Endothelial cell of umbilical vein (primary cell): Measurements from ENCODE around the gene BCAS3. TPM values are rescaled to one million over a fixed set of nuclear protein-coding genes. Genes with fewer than 3 reads are reported as not detected.

Experiments
- BruUV-seq: library from RNA; stranded (reverse); fragments of 400-500 nt; replicated peaks from 2 replicates; lab custom pipeline; 2021; lab: Mats Ljungman, UMichigan
- CTCF ChIA-PET: fragments of 300-600, 350-600 bp; sonication (Branson Sonifier 250); formaldehyde crosslinking; loops from one replicate; lab custom pipeline; 2021; ENCODE audit warnings: antibody characterized with exemption, inconsistent platforms; lab: Charles Lee
- POLR2A ChIA-PET: fragments of 300-600, 350-600 bp; sonication (Branson Sonifier 250); formaldehyde crosslinking; loops from one replicate; lab custom pipeline; 2021; ENCODE audit warnings: antibody characterized with exemption, inconsistent platforms; lab: Charles Lee
- DNase-seq: peaks from one replicate; pipeline ENCODE4 v3.0.0-alpha.2; 2011; ENCODE audit warnings: low read depth, low spot score
- FAIRE-seq: peaks from 2 replicates; lab custom pipeline; 2011; peaks lifted over from hg19 to GRCh38; lab: Jason Lieb, UNC
- H2AFZ ChIP-seq: 2 replicates; pipeline ENCODE4 v1.6.0; 2012; ENCODE audit warnings: low read depth, low read length, control low read depth, inconsistent platforms
- H3K27ac ChIP-seq: 2 replicates; pipeline ENCODE4 v1.5.1; 2011; ENCODE audit warnings: low read depth, mild to moderate bottlenecking, control low read depth, low read length, moderate library complexity; ENCODE audit not compliant: insufficient read depth
- H3K27me3 ChIP-seq, 2 experiments: 2 replicates each; pipeline versions ENCODE4 v1.6.0 to v1.6.1; 2011; ENCODE audit warnings: low read length in 2 of 2, mixed read lengths in 1 of 2; ENCODE audit not compliant: control insufficient read depth in 2 of 2, insufficient read depth in 2 of 2
- H3K36me3 ChIP-seq, 2 experiments: 2 replicates in 1 of 2; 3 replicates in 1 of 2; pipeline ENCODE4 v1.5.1; 2011; ENCODE audit warnings: low read length in 2 of 2, mild to moderate bottlenecking in 1 of 2, moderate library complexity in 1 of 2; ENCODE audit not compliant: control insufficient read depth in 2 of 2, insufficient read depth in 2 of 2; ENCODE audit errors: extremely low read depth in 1 of 2
- H3K4me1 ChIP-seq: 3 replicates; pipeline ENCODE4 v1.5.1; 2011; ENCODE audit warnings: mild to moderate bottlenecking, low read length; ENCODE audit not compliant: control insufficient read depth, insufficient read depth; ENCODE audit errors: extremely low read depth
- H3K4me2 ChIP-seq: 2 replicates; pipeline ENCODE4 v1.6.1; 2011; ENCODE audit warnings: low read length, control low read depth, mixed read lengths; ENCODE audit not compliant: insufficient read depth
- H3K4me3 ChIP-seq, 3 experiments: fragments of 200-600 bp in 1 of 3; sonication (generic), shearing (Covaris generic) in 1 of 3; replicated peaks in 1 of 3; 2 replicates each; pipeline ENCODE4 v1.5.1; 2011 to 2016; ENCODE audit warnings: control low read depth in 3 of 3, low read length in 3 of 3, mild to moderate bottlenecking in 2 of 3, inconsistent platforms in 1 of 3, low read depth in 1 of 3, moderate library complexity in 1 of 3; ENCODE audit not compliant: insufficient read depth in 1 of 3
- H3K79me2 ChIP-seq: 2 replicates; pipeline ENCODE4 v1.6.0; 2012; ENCODE audit warnings: low read length, inconsistent platforms; ENCODE audit not compliant: control insufficient read depth, insufficient read depth
- H3K9ac ChIP-seq: replicated peaks from 2 replicates; pipeline ENCODE3; 2011; ENCODE audit warnings: low read length, control low read depth; ENCODE audit not compliant: insufficient read depth; ENCODE audit errors: extremely low read depth
- H3K9me1 ChIP-seq: replicated peaks from 3 replicates; pipeline ENCODE4 v1.6.0; 2011; ENCODE audit warnings: mild to moderate bottlenecking, low read length; ENCODE audit not compliant: control insufficient read depth, insufficient read depth; ENCODE audit errors: extremely low read depth
- H3K9me3 ChIP-seq: replicated peaks from 2 replicates; pipeline ENCODE4 v1.5.1; 2012; ENCODE audit warnings: low read length, inconsistent platforms; ENCODE audit not compliant: control insufficient read depth, insufficient read depth
- H4K20me1 ChIP-seq: replicated peaks from 2 replicates; pipeline ENCODE3; 2011; ENCODE audit warnings: mild to moderate bottlenecking, low read length; ENCODE audit not compliant: control insufficient read depth, insufficient read depth; ENCODE audit errors: extremely low read depth
- EZH2 ChIP-seq: IDR thresholded peaks from 2 replicates; pipeline ENCODE4 v1.6.1; 2012; ENCODE audit warnings: borderline replicate concordance, low read depth, mild to moderate bottlenecking, moderate library complexity, low read length, inconsistent platforms; ENCODE audit not compliant: severe bottlenecking
- FOS ChIP-seq: IDR thresholded peaks from 2 replicates; pipeline ENCODE4 v1.6.1; 2011; ENCODE audit warnings: mild to moderate bottlenecking, low read length, moderate library complexity, borderline replicate concordance; ENCODE audit not compliant: insufficient read depth
- GATA2 ChIP-seq: IDR thresholded peaks from 2 replicates; pipeline ENCODE4 v1.7.0; 2011; ENCODE audit warnings: low read depth, mild to moderate bottlenecking, moderate library complexity, mixed read lengths, low read length; ENCODE audit not compliant: insufficient read length, insufficient read depth
- JUN ChIP-seq: IDR thresholded peaks from 2 replicates; pipeline ENCODE4 v1.6.1; 2011; ENCODE audit warnings: borderline replicate concordance, low read depth; ENCODE audit not compliant: insufficient read length, insufficient read depth
- MAX ChIP-seq: IDR thresholded peaks from 2 replicates; pipeline ENCODE4 v1.6.1; 2011; ENCODE audit not compliant: insufficient read depth, insufficient read length
- MYC ChIP-seq: IDR thresholded peaks from one replicate; pipeline ENCODE4 v1.6.1; 2011; ENCODE audit warnings: mild to moderate bottlenecking, low read depth, low read length
- POLR2A ChIP-seq: IDR thresholded peaks from 2 replicates; pipeline ENCODE4 v1.6.1; 2012; ENCODE audit warnings: low read depth, mild to moderate bottlenecking, control low read depth, low read length
- POLR2AphosphoS5 ChIP-seq: IDR thresholded peaks from 2 replicates; pipeline ENCODE4 v1.6.1; 2012; ENCODE audit warnings: low read depth, mild to moderate bottlenecking, control low read depth, low read length, moderate library complexity; ENCODE audit not compliant: insufficient read depth
- dilution Hi-C: fragments of 300-500 bp; cut with MboI; formaldehyde crosslinking; loops from one replicate; pipeline ENCODE4 v1.15.0; 2019; ENCODE audit warnings: low sequenced_read_pairs; ENCODE audit not compliant: extremely low pct_ligation_motif_present
- intact Hi-C: fragments of 100-400 bp; cut with micrococcal nuclease; formaldehyde crosslinking; loops from one replicate; pipeline ENCODE4 v1.10.0; 2022
- polyA plus RNA-seq, 4 experiments: library from polyadenylated mRNA; depleted of rRNA in 3 of 4; stranded (reverse) in 3 of 4; unstranded in 1 of 4; fragments of >200 nt; gene quantifications; 2 replicates each; pipeline versions ENCODE4 v1.2.1 to v1.2.3, GENCODE V29; 2011 to 2012; ENCODE audit warnings: missing spikeins in 1 of 4
- total RNA-seq: library from RNA; stranded (reverse); gene quantifications from 2 replicates; pipeline ENCODE4 v1.2.3, GENCODE V29; 2021
- TF ChIP-seq, protein P1 (sequence below), 2 donors: IDR thresholded peaks; 1 replicate in 1 of 2; 2 replicates in 1 of 2; pipeline ENCODE4 v1.5.1; 2011; ENCODE audit warnings: low read length in 2 of 2, mild to moderate bottlenecking in 2 of 2, moderate library complexity in 2 of 2, control low read depth in 1 of 2, inconsistent platforms in 1 of 2, low read depth in 1 of 2; ENCODE audit not compliant: insufficient read depth in 1 of 2; ENCODE audit errors: extremely low read depth in 1 of 2

Gene BCAS3
- total and polyA plus RNA-seq, 2 donors (not counting 3 experiments of a cell fraction or from before 2014, with no cell fraction given): 8.2 to 16.0 TPM

- Histone ChIP-seq H3K4me2 (no peak overlapping the region), H4K20me1 (no peaks in the 10 kb centered on the region), H3K4me3 (no peak overlapping the region), H3K27ac (no peak overlapping the region), H3K27me3 (no peaks in the 10 kb centered on the region), H3K9ac (no peak overlapping the region), H3K9me1 (peaks cover 2% of the 10 kb centered on the region), H3K4me1 (no peaks in the 10 kb centered on the region), H3K79me2 (no peaks in the 10 kb centered on the region), H3K36me3 (no peaks in the 10 kb centered on the region), H3K9me3 (no peaks in the 10 kb centered on the region), H2AFZ (no peak overlapping the region)
- no TSS peak for BruUV-seq
- POLR2A ChIA-PET: no interaction called here
- dilution Hi-C loops (no loop called here), intact Hi-C loops (no loop called here)
- TF ChIP-seq, protein P1, sequence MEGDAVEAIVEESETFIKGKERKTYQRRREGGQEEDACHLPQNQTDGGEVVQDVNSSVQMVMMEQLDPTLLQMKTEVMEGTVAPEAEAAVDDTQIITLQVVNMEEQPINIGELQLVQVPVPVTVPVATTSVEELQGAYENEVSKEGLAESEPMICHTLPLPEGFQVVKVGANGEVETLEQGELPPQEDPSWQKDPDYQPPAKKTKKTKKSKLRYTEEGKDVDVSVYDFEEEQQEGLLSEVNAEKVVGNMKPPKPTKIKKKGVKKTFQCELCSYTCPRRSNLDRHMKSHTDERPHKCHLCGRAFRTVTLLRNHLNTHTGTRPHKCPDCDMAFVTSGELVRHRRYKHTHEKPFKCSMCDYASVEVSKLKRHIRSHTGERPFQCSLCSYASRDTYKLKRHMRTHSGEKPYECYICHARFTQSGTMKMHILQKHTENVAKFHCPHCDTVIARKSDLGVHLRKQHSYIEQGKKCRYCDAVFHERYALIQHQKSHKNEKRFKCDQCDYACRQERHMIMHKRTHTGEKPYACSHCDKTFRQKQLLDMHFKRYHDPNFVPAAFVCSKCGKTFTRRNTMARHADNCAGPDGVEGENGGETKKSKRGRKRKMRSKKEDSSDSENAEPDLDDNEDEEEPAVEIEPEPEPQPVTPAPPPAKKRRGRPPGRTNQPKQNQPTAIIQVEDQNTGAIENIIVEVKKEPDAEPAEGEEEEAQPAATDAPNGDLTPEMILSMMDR (IDR thresholded peaks at IDR 0.05; ENCODE audit: extremely low read depth in 1 of 2, insufficient read depth in 1 of 2, low read depth in 1 of 2, low read length in 2 of 2): no peak
- TF ChIP-seq POLR2AphosphoS5 (no peak), GATA2 (no peak), MYC (no peak), FOS (no peak), JUN (no peak), EZH2 (no peak), MAX (no peak), POLR2A (no peak)
- CTCF ChIA-PET: interaction anchor here (1.4 kb wide), 1 partner anchor 54 kb away, joined by 3 read pairs; no protein-coding TSS in a partner anchor
- FAIRE-seq (no peak), DNase-seq (no peak)
Measured at GRCh38 chr17:61276806-61277205, 599.2 kb downstream of the BCAS3 start.
